PC-9 (cell line): ENCODE results near the gene ETV3L. TPM values are rescaled to one million over a fixed set of nuclear protein-coding genes. Genes with fewer than 3 reads are reported as not detected.

ENCODE experiments used
- BruUV-seq: library from RNA; stranded (reverse); fragments of 400-500 nt; replicated peaks from 2 replicates; lab custom pipeline; 2021; lab: Mats Ljungman, UMichigan
- CTCF ChIA-PET: fragments of 300-600 bp; sonication (Branson Sonifier 250); formaldehyde crosslinking; loops from one replicate; lab custom pipeline; 2022; ENCODE audit warnings: antibody characterized with exemption; lab: Charles Lee
- POLR2A ChIA-PET: fragments of 300-600 bp; sonication (Branson Sonifier 250); formaldehyde crosslinking; loops from one replicate; lab custom pipeline; 2022; ENCODE audit warnings: antibody characterized with exemption; ENCODE audit not compliant: unreplicated experiment; lab: Charles Lee
- DNase-seq, 2 experiments: peaks; one replicate each; pipeline versions ENCODE4 v3.0.0 to v3.0.0-alpha.2; 2015 to 2022; ENCODE audit warnings: mixed read lengths in 1 of 2
- H2AFZ ChIP-seq: fragments of 200-600 bp; sonication (generic); 2 replicates; pipeline ENCODE4 v1.8.1; 2017; ENCODE audit warnings: antibody characterized with exemption
- H3F3A ChIP-seq: fragments of 200-600 bp; sonication (generic); 2 replicates; pipeline ENCODE4 v1.8.1; 2017; ENCODE audit warnings: antibody characterized with exemption, mild to moderate bottlenecking, low read depth; ENCODE audit not compliant: insufficient read depth
- H3K27ac ChIP-seq: fragments of 200-600 bp; sonication (generic); 2 replicates; pipeline ENCODE4 v1.6.1; 2016; ENCODE audit warnings: mixed run types
- H3K27me3 ChIP-seq: fragments of 200-600 bp; sonication (generic); 2 replicates; pipeline ENCODE4 v1.6.1; 2016; ENCODE audit warnings: low read depth, mixed run types; ENCODE audit not compliant: insufficient read depth
- H3K36me3 ChIP-seq: fragments of 200-600 bp; sonication (generic); 2 replicates; pipeline ENCODE4 v1.6.1; 2016; ENCODE audit warnings: low read depth, mixed run types
- H3K4me1 ChIP-seq: fragments of 200-600 bp; sonication (generic); replicated peaks from 2 replicates; pipeline ENCODE4 v1.6.1; 2016; ENCODE audit warnings: mixed run types; ENCODE audit not compliant: insufficient read depth
- H3K4me2 ChIP-seq: fragments of 200-600 bp; sonication (generic); 2 replicates; pipeline ENCODE4 v1.6.1; 2017; ENCODE audit warnings: mixed run types
- H3K4me3 ChIP-seq: fragments of 200-600 bp; sonication (generic); 2 replicates; pipeline ENCODE4 v1.6.1; 2016; ENCODE audit warnings: mixed run types
- H3K79me2 ChIP-seq: fragments of 200-600 bp; sonication (generic); 2 replicates; pipeline ENCODE4 v1.6.1; 2017; ENCODE audit warnings: low read depth, mixed run types
- H3K9me2 ChIP-seq: fragments of 200-600 bp; sonication (generic); 2 replicates; pipeline ENCODE4 v1.8.1; 2017; ENCODE audit warnings: mild to moderate bottlenecking; ENCODE audit not compliant: insufficient read depth
- H3K9me3 ChIP-seq: fragments of 200-600 bp; sonication (generic); 2 replicates; pipeline ENCODE4 v1.8.1; 2016; ENCODE audit warnings: low read depth; ENCODE audit not compliant: insufficient read depth
- H4K20me1 ChIP-seq: fragments of 200-600 bp; sonication (generic); 2 replicates; pipeline ENCODE4 v1.8.1; 2017; ENCODE audit not compliant: insufficient read depth
- EZH2 ChIP-seq: fragments of 200-600 bp; sonication (generic); IDR thresholded peaks from 2 replicates; pipeline ENCODE4 v1.8.0; 2017; ENCODE audit warnings: antibody characterized with exemption, low read depth
- intact Hi-C: fragments of 100-400 bp; cut with micrococcal nuclease; formaldehyde crosslinking; loops from one replicate; pipeline ENCODE4 v1.10.0; 2022; ENCODE audit not compliant: unreplicated experiment
- total RNA-seq: library from RNA; stranded (reverse); gene quantifications from 2 replicates; pipeline ENCODE4 v1.2.3, GENCODE V29; 2021
- TF ChIP-seq, protein P1 (sequence below): fragments of 200-600 bp; sonication (generic); conservative IDR thresholded peaks from 2 replicates; pipeline ENCODE4 v1.6.1; 2017; ENCODE audit warnings: mixed run types, antibody characterized with exemption, mild to moderate bottlenecking, moderate library complexity

Gene ETV3L
- total RNA-seq, 1 experiment from 2014 or later: not detected

DNA sequence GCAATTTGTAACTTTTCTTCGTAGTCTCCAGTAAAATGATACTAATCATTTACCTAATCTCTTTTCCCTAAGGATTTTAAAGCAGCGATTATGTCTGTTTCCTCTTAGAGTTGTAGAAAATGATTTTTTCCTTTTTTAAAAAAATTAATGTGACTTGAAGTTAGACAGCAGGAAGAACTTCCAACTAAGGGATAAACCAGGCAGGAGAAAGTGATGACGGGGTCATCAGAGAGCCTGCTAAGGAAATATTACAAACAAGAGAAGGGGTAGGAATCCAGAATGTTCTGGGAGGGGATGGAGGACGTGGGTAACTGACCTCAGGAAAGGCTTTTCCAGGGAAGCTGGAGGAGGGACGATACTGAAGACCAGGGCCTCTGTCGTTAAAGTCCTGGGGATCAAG, 8.8 kb upstream of the ETV3L start:
- H3F3A ChIP-seq: no peaks in the 10 kb centered on the region; the same call in 1 of the 2 replicates
- ChIA-PET POLR2A (no interaction called here), CTCF (no interaction called here)
- H3K4me3 ChIP-seq: no peak overlapping the region
- no peaks in the 10 kb centered on the region for H3K79me2 ChIP-seq
- TF ChIP-seq EZH2: no peak
- TF ChIP-seq, protein P1, sequence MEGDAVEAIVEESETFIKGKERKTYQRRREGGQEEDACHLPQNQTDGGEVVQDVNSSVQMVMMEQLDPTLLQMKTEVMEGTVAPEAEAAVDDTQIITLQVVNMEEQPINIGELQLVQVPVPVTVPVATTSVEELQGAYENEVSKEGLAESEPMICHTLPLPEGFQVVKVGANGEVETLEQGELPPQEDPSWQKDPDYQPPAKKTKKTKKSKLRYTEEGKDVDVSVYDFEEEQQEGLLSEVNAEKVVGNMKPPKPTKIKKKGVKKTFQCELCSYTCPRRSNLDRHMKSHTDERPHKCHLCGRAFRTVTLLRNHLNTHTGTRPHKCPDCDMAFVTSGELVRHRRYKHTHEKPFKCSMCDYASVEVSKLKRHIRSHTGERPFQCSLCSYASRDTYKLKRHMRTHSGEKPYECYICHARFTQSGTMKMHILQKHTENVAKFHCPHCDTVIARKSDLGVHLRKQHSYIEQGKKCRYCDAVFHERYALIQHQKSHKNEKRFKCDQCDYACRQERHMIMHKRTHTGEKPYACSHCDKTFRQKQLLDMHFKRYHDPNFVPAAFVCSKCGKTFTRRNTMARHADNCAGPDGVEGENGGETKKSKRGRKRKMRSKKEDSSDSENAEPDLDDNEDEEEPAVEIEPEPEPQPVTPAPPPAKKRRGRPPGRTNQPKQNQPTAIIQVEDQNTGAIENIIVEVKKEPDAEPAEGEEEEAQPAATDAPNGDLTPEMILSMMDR: no peak
- no peaks in the 10 kb centered on the region for H3K9me2 ChIP-seq
- H3K4me2 ChIP-seq: no peak overlapping the region
- H2AFZ ChIP-seq: no peak overlapping the region
- H3K9me3 ChIP-seq: no peaks in the 10 kb centered on the region
- intact Hi-C loops: no loop called here
- BruUV-seq: no TSS peak
- H3K27ac ChIP-seq: no peak overlapping the region
- no peaks in the 10 kb centered on the region for H3K27me3 ChIP-seq
- H3K4me1 ChIP-seq: peaks cover 11% of the 10 kb centered on the region
- H3K36me3 ChIP-seq: no peaks in the 10 kb centered on the region
- no peaks in the 10 kb centered on the region for H4K20me1 ChIP-seq
- no peak for DNase-seq

DNA sequence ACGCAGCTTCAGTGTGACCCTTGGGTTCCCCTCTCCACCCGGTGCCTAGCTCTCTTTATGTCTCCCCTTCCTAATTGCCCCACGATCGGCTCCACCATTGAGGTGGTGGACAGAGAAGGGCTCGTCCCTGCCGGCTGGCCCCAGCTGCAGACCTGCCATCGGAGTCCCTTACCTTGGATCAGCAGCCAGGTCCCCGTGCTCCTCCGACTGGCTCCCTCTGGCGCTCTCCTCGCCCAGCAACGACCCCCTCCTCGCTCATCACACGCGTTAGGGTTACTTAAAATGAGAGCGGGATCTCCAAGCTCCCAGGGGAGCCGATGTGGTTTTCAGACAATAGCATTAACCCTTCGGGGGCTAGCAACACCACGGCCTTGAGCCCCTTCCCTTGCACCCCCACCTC, 8.1 kb upstream of the ETV3L start:
- intact Hi-C loops: no loop called here
- POLR2A ChIA-PET: no interaction called here
- TF ChIP-seq EZH2: no peak
- TF ChIP-seq, protein P1: no peak
- no TSS peak for BruUV-seq
- no peaks in the 10 kb centered on the region; the same call in 1 of the 2 replicates for H3F3A ChIP-seq
- peaks cover 11% of the 10 kb centered on the region for H3K4me1 ChIP-seq
- no peak for DNase-seq
- no peaks in the 10 kb centered on the region for H3K9me3 ChIP-seq
- H3K4me2 ChIP-seq: no peak overlapping the region
- no peaks in the 10 kb centered on the region for H4K20me1 ChIP-seq
- H3K79me2 ChIP-seq: no peaks in the 10 kb centered on the region
- no peak overlapping the region for H3K4me3 ChIP-seq
- no peak overlapping the region for H3K27ac ChIP-seq
- no peaks in the 10 kb centered on the region for H3K36me3 ChIP-seq
- no peak overlapping the region for H2AFZ ChIP-seq
- CTCF ChIA-PET: no interaction called here
- no peaks in the 10 kb centered on the region for H3K9me2 ChIP-seq
- H3K27me3 ChIP-seq: no peaks in the 10 kb centered on the region

DNA sequence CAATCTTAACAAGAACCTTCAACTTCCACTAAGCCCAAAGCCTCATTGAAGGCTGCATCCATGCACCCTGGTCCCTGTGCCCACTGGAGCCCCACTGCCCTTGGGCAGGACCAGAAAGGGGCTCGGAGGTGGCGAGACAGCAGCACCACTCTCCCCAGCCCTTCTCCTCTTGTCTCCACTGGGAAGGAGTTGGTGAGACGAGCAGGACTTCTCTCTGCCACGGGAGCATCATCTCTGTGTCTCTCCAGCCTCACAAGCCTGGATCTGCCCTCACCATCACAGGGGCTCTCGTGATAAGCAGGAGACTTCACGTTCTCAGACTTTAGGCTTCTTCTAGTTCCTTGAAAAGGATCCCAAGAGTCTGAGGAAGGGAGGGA, 7.2 kb upstream of the ETV3L start:
- H2AFZ ChIP-seq: no peak overlapping the region
- H3K4me2 ChIP-seq: peak overlapping the region; percentile 46
- CTCF ChIA-PET: no interaction called here
- H3K9me3 ChIP-seq: no peaks in the 10 kb centered on the region
- H3K4me1 ChIP-seq: peaks cover 11% of the 10 kb centered on the region
- TF ChIP-seq, protein P1: no peak
- no peak for TF ChIP-seq EZH2
- H3F3A ChIP-seq: no peaks in the 10 kb centered on the region; the same call in 1 of the 2 replicates
- no peaks in the 10 kb centered on the region for H4K20me1 ChIP-seq
- BruUV-seq: no TSS peak
- POLR2A ChIA-PET: no interaction called here
- H3K4me3 ChIP-seq: no peak overlapping the region
- H3K36me3 ChIP-seq: no peaks in the 10 kb centered on the region
- H3K9me2 ChIP-seq: no peaks in the 10 kb centered on the region
- no peak for DNase-seq
- no peaks in the 10 kb centered on the region for H3K79me2 ChIP-seq
- no peak overlapping the region for H3K27ac ChIP-seq
- no peaks in the 10 kb centered on the region for H3K27me3 ChIP-seq
- intact Hi-C loops: no loop called here
